IPS DF 19.7 (cell line): ENCODE results near the gene NRXN2.

Source experiments
- DNase-seq: peaks from one replicate; pipeline ENCODE4 v3.0.0-alpha.2; 2013; ENCODE audit warnings: low read depth, low spot score

The NRXN2 gene

DNA sequence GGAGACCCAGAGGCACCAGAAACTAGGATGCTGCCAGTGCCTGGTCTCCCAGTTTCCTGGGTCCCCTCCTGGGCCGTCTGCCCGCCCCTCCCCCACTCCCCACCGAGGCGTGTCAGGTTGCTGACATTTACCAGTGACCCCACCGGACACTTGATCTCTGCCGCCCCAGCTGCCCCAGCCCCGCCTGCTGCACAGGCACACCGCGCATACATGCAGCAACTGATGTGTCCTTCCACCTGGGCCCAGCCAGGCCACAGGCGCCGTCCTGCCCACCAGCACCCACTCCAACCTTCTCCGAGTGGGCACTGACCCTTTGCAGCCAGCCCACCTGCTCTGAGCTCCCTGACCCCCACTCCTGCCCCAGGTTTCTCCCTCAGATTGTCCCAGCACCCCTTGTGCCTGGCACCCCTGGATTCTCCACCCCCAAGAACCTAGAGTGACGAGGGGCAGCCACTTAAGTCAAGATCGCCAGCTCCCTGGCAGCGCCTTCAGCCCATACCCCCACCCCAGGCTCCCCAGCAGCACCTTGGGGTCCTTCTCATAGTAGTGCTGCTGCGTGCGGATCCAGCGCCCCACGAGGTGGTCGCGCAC, 36.2 kb upstream of the NRXN2 start:
- DNase-seq, result no peak

DNA sequence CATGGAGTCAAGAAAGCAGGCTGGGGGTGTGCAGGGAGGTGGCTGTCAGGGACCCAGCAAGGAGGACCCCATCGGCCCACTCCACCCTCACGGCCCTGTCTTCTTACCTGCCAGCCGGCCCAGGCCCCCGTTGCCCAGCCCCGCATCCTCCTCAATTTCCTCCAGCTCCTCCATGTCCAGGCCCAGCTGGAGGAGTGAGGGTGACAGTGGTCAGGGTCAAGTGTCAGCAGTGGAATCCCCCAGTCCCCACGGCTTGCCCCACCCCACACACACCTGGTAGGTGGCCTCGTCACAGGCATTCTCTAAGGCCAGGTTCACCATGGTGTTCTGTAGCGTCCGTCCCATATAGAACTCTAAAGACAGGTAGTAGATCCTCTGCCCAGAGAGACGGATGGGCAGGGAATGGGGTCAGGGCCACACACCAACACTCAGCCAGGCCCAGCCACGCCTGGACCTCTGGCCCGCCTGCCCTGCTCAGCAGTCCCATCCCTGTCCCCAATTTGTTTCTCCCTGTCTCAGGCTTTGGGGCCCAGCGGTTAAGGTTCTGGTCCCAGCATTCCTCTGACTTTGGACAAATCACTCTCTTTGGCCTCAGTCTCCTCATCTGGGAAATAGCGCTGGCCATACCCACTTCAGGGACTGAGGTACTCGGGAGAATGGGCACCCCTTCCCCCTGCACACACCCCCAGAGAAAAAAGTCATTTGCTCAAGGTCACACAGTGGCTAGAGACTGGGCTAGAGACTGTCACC, 35.5 kb upstream of the NRXN2 start:
- DNase-seq, result no peak

DNA sequence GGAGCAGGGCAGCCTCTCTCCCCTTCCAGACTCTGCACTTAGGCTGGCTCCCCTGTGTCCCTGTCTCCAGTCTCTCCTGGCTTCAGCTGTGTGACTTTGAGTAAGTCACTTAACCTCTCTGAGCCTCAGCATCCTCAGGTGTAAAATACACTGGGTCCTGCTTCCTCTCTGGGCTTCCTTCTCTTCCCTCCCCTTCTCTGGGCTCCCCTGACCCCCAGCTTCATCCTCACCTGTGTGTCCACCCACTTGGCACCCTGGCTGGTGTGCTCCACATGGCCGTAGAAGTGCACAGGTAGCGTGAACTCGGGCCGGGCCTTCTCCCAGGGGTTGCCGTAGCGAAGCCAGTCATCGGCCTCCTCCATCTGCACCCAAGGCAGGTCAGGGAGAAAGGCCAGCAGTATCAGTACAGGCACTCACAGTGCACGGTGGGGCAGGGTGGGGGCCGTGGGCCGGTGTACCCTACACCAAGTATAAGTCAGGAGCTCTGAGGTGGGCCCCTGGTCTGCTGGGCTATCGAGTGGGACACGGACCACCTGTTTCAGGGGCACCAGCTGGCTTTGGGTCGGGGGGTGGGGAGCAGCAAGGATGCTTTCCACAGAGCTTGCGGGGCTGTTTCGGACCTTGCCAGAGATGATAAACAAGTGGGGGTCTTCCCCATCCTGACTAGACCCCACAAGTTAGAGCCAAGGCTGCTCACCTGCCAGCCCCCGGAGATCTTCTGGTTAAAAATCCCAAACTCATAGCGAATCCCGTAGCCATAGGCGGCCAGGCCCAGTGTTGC, 34.7 kb upstream of the NRXN2 start:
- no peak for DNase-seq

DNA sequence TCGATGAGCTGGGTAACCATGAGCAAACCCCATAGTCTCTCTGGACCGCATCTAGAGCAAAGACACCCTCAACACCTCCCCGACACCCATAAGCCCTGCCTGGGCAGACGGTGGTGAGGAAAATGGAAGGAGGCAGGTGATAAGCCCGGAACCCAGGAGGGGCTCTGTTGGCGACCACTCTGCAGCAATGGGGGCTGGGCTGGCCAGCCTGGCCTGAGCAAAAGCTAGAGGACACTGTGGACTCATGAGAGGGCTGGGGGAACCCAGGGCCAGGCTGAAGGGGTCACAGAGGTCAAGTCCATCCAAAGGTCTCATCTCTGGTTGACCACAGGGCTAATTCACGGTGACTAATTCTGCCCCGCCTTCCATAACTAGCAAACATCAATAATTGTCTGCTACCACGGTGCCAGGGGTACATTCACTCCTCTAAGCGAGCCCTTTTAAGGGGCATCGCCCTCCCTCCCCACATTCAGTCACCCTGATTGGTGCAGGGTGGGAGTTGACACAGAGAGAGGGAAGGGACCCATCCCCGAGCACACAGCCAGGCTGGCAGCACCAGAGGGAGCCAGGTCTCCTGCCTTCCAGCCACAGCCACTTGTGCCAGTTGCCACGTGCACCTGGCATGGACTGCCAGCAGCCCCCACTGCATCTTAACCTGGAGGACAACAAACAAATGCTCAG, 32.8 kb upstream of the NRXN2 start:
- DNase-seq, result no peak

DNA sequence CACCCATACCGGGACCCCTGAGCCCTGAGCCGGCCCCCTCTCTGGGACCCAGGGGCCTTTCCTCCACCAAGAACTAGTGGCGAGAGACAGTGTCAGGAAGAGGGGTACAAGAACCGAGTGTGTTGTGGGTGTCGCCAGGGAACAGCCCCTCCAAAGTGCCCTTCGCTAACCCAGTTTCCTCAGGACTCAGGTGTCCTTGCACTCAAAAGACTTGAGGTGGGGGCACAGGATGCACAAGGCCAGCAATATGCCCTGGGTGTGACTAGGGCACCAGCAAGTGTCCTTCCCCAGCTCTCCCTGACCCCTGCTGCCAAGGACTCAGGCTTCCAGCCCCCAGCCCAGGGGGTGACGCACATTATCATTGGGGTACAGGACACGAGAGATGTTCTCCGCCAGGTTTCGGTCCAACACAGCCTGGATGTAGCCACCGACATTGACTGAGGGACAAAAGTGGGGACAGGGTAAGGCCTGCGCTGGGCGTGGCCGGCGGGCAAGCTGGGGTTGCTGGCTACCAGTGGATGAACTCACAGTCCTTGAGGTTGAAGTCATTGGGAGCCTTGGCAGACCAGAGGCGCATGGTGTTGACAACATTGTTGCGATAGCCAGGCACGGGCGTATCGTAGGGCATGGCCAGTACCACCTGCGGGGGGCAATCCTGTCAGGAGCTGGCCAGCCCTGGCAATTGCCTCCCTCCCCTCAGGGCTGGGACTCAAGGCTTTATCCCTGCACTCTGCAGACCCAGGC, 32.1 kb upstream of the NRXN2 start:
- no peak for DNase-seq

DNA sequence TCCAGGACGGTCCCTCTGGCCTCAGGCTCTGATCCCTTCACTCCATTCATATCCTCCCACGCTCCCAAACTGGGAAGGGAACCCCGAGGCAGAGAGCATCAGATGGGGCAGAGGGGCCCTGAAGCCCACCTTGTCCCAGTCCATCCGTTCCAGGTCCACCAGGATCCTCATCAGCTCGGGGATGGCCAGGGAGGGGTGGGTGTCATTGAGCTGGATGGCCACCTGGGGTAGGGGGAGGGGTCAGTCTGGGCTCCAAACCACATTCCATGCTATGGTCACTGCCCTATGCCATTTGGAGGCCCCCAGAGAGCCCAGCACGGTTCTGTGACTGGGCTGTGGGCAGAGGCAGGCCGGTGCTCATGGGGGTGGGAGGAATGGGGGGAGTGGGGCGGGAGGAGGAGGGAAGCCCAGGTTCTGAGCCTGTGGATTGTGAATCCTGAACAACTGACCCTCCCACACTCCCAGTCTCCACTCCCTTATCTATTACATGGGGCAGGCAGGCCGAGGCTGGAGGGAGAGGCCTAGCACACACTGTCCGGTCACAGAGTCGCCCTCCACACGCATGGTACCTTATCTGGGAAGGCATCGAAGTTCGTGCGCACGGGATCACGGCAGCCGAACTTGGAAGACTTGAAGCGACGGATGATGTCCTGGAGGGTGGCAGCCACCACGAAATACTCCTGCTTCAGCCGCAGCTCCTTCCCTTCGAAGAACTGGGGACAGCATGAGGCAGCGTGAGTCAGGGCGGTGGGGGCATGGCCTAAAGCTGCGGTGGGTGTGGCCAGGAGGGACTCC, 31.3 kb upstream of the NRXN2 start:
- no peak for DNase-seq

DNA sequence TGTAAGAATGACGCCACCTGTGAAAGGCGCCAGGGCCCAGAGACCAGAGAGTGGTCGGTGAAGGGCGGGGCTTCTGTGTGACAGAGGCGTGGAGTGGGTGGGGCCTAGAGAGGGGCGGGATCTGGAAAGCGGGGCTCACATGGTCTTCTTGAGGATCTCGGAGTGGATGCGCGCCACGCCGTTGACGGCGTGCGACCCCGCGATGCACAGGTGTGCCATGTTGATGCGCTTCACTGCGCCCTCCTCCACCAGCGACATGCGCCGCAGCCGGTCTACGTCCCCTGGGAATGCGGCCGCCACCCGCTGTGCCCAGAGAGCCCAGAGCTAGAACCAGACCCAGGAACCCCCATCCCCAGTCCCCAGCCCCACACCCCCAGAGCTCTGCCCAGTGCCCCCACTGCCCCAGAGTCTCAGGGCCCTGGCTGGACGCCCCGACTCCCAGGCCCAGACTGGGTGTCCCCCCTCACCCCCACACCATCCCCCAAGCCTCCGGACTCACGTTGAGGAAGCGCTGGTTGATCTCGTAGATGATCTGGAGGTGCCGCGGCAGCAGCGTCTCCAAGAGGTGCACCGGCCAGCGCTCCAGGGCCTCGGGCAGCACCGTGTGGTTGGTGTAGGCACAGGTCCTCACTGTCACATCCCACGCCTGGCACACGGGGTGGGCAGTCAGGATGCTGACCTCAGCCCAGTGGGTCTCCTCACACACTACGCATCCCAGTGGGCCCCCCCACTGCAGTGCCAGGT, 30.6 kb upstream of the NRXN2 start:
- DNase-seq, result no peak

DNA sequence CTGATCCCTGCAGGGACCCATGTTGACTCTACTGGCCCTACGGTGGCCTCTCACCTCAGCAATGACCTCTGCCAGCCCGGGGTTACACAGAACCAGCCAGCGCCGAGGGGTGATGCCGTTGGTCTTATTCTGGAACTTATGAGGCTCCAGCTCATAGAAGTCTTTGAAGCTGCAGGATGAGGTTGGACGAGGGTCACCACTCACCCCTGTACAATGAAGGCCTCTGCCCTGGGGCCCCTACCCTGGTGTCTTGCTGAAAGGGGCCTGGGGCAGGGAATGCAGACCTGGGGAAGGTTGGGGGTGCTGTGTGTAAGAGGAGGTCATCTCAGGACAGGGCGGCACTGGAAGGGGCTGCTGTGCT, 30.0 kb upstream of the NRXN2 start:
- DNase-seq, result no peak

DNA sequence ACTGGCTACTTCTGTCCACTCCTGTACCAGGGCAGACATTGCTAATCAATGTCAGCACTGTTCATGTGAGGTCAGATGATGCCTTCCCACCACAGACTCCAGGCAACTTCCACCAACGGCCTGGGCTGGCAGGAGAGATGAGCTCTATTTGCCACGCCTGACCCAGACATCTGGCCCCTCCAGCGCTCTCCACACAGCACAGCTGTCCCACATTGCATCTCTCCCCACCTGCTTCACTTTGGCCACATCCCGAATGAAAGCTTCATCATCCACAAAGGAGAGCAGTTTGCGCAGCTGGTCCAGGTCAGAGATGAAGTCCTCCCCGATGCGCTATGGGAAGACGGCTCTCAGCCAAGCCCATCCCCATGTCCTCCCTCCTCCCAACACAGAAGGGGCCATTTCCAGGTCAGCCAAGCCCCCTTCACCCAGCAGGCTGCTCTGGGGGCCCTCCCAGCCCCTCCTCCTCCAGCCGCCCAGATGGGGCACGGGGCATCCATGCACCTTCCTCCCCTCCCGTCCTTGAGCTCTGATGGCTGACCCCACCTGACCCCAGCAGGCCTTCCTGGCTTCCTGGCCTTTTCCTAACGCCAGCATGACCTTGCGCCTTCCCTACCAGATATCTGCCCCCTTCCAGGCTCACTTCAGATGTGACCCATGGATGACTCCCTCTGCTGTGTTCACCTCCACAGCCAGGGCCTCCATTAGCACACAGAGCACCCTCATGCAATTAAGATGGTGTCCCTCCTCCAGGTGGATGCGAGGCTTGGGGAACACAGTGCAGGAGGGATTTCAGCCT, 29.4 kb upstream of the NRXN2 start:
- DNase-seq, result no peak

DNA sequence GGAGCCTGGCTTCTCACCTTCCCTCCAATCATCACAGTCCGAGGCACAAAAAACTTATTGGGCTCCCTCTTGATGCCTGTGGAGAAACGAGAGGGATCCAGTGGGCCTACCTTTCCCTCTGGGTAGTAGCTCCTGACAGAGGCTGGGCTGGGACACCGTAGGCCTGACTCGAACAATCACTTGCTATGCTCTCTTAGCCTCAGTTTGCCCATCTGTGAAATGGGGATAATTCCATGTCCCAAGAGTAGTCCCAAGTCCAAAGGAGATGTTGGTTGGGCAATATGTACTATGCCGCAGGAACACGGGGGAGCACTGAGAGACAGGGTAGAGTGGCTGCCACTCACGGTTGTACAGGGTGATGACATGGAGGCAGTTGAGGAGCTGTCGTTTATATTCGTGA, 28.6 kb upstream of the NRXN2 start:
- no peak for DNase-seq

DNA sequence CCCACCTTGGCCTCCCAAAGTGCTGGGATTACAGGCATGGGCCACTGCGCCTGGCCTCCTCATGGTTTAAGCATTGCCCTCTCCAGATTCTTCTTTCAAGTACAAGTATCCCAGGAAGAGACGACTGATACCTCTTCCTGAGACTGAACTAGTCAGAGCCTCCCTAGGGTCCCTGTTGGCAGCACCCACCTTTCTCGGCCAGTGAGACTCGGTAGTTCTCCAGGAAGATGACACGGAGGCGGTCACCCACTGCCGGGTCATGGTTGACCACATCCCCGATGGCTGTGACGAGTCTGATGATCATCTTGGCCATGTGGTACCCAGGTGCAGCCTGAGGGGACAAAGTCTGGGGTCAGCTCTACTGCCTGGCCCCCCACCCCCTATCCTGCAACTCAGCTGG, 28.1 kb upstream of the NRXN2 start:
- no peak for DNase-seq

DNA sequence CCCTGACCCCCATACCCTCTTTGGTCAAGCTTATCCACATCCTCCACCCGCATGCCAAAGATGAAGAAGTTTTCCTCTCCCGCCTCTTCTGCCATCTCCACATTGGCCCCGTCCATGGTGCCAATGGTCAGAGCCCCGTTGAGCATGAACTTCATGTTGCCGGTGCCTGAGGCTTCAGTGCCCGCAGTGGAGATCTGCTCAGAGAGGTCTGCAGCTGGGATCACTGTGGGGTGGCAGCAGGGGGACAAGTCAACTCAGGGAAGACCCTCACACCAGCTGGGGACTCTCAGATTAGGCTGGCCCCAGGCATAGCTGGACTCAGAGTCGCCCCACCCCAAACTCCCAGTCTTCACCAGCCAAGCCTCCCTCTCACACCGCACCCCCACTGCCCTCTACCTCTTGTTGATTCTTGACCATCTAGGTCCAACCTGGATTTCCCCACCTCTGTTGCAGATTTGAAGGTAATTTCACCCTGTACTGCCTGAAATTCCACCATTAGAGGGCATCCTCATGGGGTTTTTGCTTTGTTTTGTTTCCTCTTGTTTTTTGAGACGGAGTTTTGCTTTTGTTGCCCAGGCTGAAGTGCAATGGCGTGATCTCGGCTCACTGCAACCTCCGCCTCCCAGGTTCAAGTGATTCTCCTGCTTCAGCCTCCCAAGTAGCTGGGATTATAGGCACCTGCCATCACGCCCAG, 27.5 kb upstream of the NRXN2 start:
- no peak for DNase-seq

DNA sequence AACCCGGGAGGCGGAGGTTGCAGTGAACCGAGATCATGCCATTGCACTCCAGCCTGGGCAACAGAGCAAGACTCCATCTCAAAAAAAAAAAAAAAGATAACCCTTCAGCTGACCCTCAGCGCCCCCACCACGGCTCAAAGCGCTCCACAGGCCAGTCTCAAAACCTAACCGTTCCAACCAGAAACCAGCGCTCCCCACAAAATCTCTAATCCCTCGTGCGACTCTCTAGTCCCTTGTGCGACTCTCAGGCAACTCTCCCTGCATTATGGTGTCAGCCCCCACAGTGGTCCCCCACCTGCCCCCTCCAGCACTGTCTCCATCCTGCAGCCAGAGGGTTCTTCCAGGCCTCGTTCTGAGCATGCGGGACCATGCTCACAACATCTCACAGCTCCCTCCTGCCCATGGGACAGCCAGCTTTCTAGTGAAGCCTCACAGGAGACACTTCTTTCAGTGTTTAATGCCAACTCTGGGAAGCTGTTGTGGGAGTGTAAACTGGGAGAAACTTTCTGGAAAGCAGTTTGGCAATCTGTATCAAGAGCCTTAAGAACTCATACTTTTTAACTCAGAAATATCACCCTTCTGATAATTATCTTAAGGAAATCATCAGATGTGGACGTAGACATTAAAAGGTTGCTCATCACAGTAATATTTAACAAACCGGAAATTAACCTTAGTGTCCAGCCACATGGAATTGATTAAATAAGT, 25.1 kb upstream of the NRXN2 start:
- DNase-seq, result no peak

DNA sequence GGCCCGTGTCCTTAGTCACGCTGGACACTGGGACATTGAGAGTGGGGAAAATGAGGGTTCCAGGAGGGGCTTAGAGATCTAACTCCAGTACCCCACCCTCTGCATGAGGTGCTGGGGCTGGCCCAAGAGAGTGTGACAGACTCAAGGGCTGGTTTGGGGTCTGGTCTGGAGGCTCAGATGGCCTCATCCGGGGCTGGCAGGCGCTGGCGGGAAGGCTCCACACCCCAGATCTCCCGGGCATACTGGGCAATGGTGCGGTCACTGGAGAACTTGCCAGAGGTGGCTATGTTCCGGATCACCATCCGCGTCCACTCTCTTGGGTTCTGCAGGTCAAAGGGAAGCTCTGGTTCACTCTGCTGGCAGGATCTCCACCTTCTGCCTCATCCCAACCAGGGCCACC, 23.5 kb upstream of the NRXN2 start:
- no peak for DNase-seq

DNA sequence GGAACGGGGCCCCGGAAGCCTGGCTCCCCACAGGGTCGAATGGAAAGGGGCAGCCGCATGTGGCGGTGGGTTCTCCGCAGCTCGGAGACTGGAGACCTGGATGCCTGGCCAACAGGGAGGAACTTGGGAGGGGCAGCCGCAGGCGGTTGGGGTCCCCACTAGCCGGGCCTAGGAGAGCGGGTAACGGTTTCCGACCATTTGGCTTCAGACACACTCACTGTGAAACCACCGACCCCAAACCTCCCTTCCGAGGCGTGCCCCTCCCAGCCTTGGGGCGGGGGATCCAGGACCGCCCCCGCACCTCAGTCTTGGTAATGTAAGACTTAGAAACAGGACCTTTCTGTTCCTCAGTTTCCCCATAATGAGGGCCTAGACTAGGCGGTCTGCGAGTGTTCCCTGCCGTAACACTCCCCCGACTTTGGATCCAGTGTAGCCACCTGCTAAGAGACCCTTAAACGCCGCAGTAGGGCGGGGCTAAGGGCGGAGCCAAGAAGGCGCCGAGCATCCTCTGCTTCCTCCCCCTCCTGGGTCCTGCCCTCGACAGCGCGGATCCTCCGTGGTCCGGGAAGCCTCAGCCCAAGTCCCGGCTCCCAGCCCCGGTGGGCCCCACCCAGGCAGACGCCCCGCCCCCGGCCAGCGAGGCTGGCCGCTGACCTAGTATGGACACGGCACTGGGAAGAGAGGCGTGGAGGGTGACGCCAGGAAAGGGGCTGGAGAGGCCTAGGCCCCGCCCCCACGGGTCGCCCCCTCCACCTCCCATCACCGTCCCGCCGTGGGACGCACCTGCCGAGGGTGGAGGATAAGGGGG, 22.7 kb upstream of the NRXN2 start:
- DNase-seq, result no peak

DNA sequence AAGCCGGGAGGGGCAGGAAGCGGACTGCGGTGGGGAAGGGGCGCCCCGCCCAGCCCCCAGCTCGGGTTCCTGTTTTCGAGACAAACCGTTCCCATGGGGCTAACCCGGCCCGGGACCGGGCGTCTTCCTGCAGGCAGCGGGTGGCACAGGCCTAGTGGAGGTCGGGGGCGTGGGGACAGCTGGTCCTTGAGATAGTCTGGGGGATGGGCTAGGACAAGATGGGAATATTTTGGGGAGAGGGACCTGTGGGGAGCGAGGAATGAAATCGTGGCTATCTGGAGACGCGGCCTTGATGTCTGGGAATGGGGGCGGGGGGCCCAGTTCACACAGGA, 22.2 kb upstream of the NRXN2 start:
- DNase-seq, result no peak

DNA sequence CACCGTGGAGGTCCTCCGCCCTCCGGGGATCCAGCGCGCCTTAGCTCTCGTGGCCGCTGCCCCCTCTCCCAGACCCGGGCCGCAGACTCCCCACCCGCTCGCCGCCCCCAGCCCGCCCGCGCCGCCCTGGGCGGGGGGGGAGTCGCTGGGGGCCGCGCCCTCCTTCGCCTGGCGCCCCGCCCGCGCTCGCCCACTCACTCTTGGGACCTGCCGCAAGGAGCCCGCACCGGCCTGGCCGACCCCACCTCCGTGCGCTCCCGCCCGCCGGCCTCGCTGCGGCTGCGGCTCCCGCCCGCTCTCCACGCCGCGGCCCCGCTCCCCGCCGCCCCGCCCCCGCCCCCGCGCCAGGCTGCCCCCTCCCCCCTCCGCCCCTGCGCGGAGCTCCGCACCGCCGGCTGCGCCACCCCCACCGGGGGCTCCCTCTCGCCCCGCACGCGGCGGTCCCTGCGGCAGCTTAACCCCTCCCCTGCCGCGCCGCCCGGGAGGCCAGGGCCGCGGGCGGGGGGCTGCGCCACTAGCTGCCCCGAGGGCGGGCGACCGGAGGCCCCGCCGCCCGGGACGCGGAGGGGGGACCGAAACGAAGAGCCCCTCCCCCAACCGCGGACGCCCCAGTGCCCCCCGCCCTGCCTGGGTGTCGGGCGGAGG, 21.7 kb upstream of the NRXN2 start:
- no peak for DNase-seq
